GM18526 (cell line): ENCODE data around the gene TM4SF20.

Experiments
- POLR2A ChIP-seq: IDR thresholded peaks from 3 replicates; pipeline ENCODE4 v1.6.1; 2011; ENCODE audit not compliant: insufficient read length; ENCODE audit errors: extremely low read depth

The TM4SF20 gene

DNA sequence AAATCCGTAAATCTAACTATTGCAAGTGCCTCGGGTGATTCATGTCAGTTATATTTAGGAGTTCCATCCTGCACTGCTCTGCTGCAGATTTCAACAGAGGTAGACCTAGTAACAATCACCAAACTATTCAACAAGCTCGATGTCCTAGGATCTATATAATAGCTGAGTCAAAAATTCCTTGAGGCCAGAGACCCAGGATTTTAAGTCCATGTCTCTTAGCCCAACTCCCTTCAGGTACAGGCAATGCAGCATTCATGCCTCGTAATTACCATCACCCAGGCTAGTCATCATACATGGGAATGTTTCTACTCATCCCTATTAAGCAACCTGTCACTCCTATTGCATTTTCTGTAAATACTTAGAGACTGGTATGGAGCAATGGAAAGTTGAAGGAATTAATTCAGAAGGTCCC lies 729 bp downstream of the TM4SF20 start:
- TF ChIP-seq POLR2A: no peak

DNA sequence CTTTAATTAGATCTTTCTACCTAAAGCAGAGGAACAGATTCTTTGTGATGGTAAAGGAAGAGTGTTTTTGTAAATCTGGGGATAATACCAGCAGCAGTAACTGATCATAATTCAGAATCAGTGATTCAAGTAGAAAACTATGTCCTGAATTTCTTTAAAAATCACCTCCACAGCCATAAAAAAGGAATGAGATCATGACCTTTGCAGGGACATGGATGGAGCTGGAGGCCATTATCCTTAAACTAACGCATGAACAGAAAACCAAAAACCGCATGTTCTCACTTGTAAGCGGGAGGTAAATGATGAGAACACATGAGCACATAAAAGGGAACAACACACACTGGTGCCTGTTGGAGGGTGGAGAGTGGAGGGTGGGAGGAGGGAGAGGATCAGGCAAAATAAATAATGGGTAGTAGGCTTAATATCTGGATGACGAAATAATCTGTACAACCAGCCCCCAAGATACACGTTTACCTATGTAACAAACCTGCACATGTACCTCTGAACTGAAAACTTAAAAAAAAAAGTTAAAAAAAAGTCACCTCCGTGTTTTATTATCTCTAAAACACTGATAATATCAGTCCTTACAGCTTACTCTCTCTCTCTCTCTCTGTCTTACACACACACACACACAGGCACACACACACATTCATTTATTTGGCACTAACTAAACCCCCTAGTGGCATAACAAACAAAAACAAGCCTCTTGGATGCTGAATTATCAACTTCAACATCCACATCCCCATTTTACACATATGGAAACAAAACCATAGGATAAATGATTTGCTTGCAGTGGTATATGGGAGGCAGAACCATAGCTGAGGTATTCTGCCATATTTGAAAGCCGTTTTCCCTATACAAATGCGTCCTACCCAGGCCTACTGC lies 1.4 kb downstream of the TM4SF20 start:
- no peak for TF ChIP-seq POLR2A

DNA sequence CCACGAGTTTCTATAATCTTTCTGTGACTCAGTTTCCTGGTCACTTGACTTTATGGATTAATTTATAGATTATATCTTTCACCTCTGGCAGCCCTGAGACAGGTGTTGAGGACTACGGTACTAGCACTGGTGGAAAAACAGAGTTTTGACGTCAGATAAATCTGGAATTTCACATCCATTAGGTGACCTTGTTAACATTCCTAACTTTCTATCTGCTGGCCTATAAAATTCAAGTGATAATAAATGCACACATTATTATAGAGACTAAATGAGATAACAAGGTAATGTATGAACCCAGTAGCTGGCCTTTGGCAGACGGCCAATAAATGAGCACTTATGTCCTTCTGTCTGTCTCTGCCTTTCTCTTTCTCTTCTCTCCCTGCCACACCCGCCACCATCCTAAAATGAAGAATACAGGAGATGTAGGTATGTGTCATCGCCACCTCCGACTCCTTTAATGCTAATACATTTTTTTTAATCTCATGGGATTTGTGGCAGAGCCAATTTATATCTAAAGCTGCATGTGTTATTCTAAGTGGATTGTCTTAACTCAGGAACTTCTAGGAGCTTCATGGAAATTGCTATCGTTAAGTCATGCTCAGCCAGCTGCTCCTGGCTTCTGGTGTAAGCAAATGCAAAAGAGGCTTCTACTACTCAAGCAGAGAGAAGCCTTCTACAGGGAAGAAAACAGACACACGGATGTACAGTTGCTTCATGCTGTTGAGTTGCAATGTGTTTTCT lies 2.3 kb downstream of the TM4SF20 start:
- no peak for TF ChIP-seq POLR2A

DNA sequence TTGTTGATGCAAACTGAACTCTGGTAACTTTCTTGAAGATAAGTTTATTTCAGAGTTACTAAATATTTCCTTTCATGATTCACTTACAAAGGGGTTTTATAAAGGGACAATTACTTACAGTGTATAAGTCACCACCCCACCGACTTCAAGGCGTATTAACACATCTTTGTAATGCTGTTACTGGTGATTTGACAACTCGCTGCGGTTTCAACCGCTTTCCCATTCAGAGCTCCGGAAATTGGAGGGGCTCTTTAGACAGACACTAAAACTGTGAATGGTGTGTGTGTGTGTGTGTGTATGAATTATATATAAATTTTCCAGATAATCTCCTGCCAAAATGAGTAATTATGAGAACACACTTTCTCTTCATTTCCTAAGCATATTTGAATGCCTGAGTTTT lies 4.9 kb downstream of the TM4SF20 start:
- TF ChIP-seq POLR2A: no peak

DNA sequence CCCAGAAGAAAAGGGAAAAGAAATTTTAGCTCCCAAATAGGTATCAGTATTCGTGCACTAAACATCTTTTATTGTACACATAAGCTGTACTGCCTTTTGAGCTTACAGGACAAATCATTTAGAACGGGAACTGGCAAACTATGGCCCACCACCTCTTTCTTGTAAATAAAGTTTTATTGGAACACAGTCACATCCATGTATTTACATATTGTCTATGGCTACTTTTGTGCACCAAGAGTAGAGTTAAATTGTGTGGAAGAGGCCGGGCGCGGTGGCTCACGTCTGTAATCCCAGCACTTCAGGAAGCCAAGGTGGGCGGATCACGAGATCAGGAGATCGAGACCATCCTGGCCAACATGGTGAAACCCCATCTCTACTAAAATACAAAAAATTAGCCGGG lies 5.7 kb downstream of the TM4SF20 start:
- TF ChIP-seq POLR2A: no peak

DNA sequence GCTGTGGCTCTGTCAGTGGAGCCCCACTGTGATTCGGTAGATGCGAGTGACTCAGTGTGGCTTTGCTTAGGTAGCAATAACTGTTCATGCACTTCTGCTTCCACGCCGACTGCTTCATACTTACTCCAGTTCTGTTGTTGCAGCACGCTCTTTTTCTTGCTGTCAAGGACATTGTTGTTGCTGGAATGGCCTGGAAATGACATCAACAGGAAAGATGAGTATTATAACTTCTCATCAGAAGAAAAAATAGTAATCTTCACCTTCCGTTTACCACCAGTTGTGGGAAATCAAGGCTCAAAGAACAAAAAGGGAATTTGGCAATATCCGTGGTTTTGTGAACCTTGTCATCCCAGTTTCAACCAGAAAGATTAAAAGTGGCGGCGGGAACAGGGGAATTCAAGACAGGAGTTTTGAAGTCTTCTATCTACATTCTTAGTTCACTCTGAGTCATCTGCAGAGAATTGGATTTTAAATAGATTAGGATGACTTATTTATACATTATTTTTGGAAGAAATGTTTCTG lies 8.3 kb downstream of the TM4SF20 start:
- no peak for TF ChIP-seq POLR2A

DNA sequence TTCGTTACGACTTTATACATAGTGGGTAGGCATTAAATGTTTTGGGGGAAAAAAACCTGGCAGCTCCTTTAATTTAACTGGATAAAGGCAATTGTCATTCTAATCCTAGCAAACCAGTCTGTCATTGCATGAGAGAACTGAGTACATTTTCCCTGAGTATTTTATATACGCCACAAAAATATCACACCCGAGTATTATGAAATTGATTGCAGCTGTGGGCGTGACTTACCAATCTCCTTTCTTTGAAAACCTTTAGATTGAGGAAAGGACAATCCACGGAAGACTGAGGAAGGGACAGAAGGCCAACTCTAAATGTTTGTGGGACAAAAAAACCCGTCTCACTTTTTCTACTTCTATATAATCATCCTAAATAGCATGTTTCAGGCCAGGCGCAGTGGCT lies 9.0 kb downstream of the TM4SF20 start:
- TF ChIP-seq POLR2A: no peak

DNA sequence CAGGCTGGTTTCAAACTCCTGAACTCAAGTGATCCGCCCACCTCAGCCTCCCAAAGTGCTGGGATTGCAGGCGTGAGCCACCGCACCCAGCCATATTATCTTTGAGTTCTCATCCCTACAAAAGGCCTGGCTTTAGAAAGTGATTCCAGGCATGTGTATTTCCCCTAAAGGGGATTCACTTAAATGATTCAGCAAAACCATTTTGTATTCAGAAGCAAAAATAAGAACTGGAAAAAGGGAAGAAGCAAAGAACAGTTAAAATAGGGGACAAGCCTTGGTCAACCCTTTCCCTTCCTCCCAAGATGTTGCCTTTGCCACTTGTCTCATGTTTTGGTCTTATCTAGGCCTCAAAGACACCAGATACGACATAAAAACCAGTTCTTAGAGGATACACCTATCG lies 10.5 kb downstream of the TM4SF20 start:
- TF ChIP-seq POLR2A: no peak

DNA sequence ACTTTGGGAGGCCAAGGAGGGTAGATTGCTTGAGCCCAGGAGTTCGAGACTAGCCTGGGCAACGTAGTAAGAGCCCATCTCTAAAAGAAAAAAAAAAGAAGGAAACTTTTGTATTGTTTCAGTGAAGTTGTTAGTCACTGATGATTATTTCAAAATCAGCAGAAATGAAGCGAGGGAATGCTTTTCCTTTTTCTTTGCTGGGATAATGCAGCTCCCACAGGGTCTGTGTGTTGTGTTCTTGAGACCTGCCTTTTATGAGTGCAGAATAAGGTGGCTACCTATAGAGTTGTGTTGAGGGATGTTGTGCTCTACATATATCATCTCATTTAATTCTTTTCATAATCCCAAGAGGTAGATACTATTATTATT lies 11.7 kb downstream of the TM4SF20 start:
- no peak for TF ChIP-seq POLR2A

DNA sequence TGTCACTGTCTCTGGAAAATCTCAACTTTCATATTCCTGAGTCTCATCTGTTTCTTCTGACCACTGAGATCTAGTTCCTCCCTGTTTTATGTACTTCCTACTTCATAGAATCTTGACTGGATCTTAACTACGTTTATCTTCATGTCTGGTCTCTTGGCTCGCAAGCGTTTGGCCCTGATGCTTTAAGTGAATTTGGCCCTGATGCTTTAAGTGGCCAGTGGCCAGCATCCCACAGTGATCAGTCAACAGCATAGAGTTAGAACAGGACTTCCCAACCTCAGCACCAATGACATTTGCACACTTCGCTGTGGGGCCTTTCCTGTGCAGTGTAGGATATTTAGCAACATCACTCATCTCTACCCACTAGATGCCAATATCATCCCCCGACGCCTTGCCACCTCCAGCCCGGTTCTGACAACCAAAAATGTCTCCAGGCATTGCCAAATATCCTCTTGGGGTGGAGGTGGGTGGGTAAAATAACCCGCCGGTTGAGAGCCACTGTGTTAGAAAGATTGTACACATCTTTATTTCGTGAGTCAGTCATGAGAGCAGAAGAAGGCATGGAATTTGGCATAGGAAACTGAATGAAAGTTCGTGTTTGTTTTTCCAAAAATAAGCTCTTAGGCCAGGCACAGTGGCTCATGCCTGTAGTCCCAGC lies 12.2 kb downstream of the TM4SF20 start:
- TF ChIP-seq POLR2A: no peak

DNA sequence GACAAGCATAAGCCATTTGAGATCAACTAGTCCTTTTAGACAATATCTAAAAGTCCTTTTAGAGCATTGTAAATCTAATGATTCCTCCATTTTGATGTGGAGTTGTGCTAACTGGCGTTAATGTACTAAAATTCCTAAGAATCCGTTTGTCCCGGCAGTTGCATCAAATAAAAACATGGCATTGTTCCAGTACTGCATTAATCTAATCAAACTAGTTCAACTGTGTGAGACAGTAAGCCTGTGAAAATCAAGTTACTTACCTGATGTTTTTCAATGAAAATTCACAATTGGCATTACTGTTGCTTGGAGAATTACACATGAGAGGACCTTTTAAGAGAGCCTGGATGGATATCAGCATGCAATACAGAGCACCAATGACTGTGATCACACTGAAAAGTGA lies 13.3 kb downstream of the TM4SF20 start:
- TF ChIP-seq POLR2A: no peak

DNA sequence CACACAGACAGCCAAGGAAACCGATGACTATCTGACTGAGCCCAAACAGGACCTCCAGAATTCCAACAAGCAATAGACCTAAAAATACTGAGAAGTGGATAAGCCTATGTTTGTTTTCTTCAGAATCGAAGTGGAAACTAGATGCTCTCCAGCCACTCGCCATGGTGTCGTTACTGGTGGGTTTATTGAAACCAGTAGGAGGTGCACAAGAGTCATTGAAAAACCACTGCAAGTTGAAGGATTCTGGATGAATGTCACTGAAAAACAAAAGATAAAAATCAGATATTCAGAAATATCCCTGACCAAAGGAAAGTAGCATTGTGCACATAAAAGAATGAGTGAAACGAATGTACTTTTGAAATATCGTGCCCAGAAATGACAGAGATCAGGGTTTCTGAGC lies 15.3 kb downstream of the TM4SF20 start:
- TF ChIP-seq POLR2A: no peak

DNA sequence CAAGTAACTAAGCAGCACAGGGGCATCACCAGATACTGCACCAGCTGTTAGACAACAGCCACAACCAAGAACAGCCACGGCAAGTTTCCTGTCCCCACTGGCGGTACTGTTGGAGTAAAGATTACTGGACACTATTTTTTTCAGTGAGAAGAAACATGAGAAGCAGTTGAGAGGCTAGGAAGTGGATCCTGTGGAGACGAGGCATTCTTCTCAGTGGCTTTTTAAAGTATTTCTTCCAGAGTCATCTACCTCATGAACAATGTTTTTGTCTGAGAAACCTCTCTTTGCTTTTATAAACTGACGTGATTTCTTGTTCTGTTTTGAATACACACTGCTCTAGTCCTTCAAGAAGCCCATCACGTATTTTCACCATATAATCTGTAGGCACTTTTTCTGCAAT lies 18.8 kb downstream of the TM4SF20 start:
- no peak for TF ChIP-seq POLR2A

DNA sequence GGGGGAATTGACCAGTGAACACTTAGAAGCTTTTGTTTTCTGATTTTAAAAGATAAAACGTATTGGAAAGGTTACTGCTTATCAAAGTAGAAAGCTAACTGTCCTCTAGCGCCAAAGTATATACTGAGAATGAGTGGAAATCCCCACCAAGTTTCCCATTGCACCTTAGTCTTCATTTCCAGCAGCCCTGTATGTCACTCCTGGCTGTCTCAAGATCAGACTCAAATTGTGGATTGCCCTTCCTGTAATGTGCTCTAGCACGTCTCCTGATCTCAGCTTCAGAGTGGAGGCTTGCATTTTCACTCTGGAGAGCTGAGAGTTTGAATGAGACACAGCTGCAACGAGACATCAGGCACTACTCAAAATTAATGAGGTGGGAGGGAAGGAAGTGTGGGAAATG lies 27.5 kb downstream of the TM4SF20 start:
- TF ChIP-seq POLR2A: no peak

DNA sequence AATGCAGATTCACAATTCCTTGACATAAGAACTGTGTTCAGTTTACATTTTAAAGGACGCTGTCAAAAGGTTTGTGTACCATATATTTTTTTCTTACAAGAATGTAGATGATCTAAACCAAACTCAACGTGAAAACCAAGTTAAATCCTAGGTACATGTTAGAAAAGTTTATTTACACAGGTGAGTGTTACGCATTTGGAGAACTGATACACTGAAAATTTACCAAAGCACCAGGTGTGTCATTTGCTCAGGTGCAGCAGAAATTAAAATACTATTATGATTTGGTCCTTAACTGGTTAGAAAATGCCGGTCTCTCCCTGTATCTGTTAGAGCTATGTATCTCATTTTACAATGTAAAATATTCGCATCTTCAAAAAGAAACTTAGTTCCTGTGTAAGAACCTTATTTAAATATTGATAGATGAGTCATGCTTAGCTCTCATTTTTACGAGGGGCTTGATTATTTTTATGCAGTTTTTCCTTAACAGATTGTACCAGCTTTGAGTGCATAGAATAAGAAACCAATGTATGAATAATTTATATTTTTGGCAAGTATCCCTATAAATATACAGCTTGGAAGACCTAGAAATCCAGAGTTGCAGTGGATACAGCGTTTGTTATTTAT lies 29.0 kb downstream of the TM4SF20 start:
- TF ChIP-seq POLR2A: no peak
